ENCODE data around the gene LRRC1. TPM values are rescaled to one million over a fixed set of nuclear protein-coding genes. Genes with fewer than 3 reads are reported as not detected.
"Not testable (repeated sequence)": the region's sequence is repeated elsewhere in the genome, so short reads cannot be mapped to it uniquely, and the experiment has no call there.

The LRRC1 gene
- total and polyA plus RNA-seq, 2 experiments from 2014 or later: 9.1 to 11.4 TPM

GRCh38 chr6:53773044-53773696 lies 21.6 kb upstream of the LRRC1 start:
- H3K27me3 ChIP-seq: no peaks in the 10 kb centered on the region
- H3K4me1 ChIP-seq (ENCODE audit: low read depth): no peaks in the 10 kb centered on the region
- no peak for TF ChIP-seq CTCF (IDR thresholded peaks at IDR 0.05; ENCODE audit: low read depth, low read length)
- no peak overlapping the region for H3K27ac ChIP-seq
- no peak overlapping the region for H3K4me3 ChIP-seq
- no peaks in the 10 kb centered on the region for H3K9me3 ChIP-seq (ENCODE audit: low read depth)
- H3K36me3 ChIP-seq: no peaks in the 10 kb centered on the region
- DNase-seq (ENCODE audit: low read depth in 1 of 2, low spot score in 1 of 2): no peak

- H3K4me3 ChIP-seq; H3K27ac ChIP-seq; H3K27me3 ChIP-seq; H3K9me3 ChIP-seq (ENCODE audit: low read depth); H3K4me1 ChIP-seq (ENCODE audit: low read depth); H3K36me3 ChIP-seq; DNase-seq (ENCODE audit: low read depth in 1 of 2, low spot score in 1 of 2): not testable (repeated sequence)
These were observed 18.7 kb upstream of the LRRC1 start for GRCh38 chr6:53776152-53776551.

GRCh38 chr6:53784991-53785390 lies 9.8 kb upstream of the LRRC1 start:
- DNase-seq (ENCODE audit: low read depth in 1 of 2, low spot score in 1 of 2); H3K27me3 ChIP-seq; H3K4me3 ChIP-seq; H3K4me1 ChIP-seq (ENCODE audit: low read depth); H3K27ac ChIP-seq; H3K9me3 ChIP-seq (ENCODE audit: low read depth); H3K36me3 ChIP-seq: not testable (repeated sequence)

- Histone ChIP-seq H3K4me1 (ENCODE audit: low read depth) (no peaks in the 10 kb centered on the region), H3K27ac (no peak overlapping the region), H3K27me3 (no peaks in the 10 kb centered on the region), H3K4me3 (no peak overlapping the region), H3K9me3 (ENCODE audit: low read depth) (no peaks in the 10 kb centered on the region), H3K36me3 (no peaks in the 10 kb centered on the region)
- no peak for DNase-seq (ENCODE audit: low read depth in 1 of 2, low spot score in 1 of 2)
- TF ChIP-seq CTCF (IDR thresholded peaks at IDR 0.05; ENCODE audit: low read depth, low read length): no peak
These were observed 8.0 kb upstream of the LRRC1 start for GRCh38 chr6:53786832-53787231.

- no peak for TF ChIP-seq CTCF (IDR thresholded peaks at IDR 0.05; ENCODE audit: low read depth, low read length)
- Histone ChIP-seq H3K9me3 (ENCODE audit: low read depth) (no peaks in the 10 kb centered on the region), H3K27me3 (no peaks in the 10 kb centered on the region), H3K27ac (no peak overlapping the region), H3K4me3 (no peak overlapping the region), H3K4me1 (ENCODE audit: low read depth) (peaks cover 3% of the 10 kb centered on the region), H3K36me3 (no peaks in the 10 kb centered on the region)
- no peak for DNase-seq (ENCODE audit: low read depth in 1 of 2, low spot score in 1 of 2)
These were observed 3.9 kb upstream of the LRRC1 start for GRCh38 chr6:53790886-53791285.

- H3K4me3 ChIP-seq: no peak overlapping the region
- no peaks in the 10 kb centered on the region for H3K9me3 ChIP-seq (ENCODE audit: low read depth)
- TF ChIP-seq CTCF (IDR thresholded peaks at IDR 0.05; ENCODE audit: low read depth, low read length): no peak
- H3K27ac ChIP-seq: no peak overlapping the region
- DNase-seq (ENCODE audit: low read depth in 1 of 2, low spot score in 1 of 2): no peak
- peaks cover 4% of the 10 kb centered on the region for H3K27me3 ChIP-seq
- H3K4me1 ChIP-seq (ENCODE audit: low read depth): peaks cover 3% of the 10 kb centered on the region
- H3K36me3 ChIP-seq: no peaks in the 10 kb centered on the region
These were observed 2.8 kb upstream of the LRRC1 start for GRCh38 chr6:53792016-53792415.

- Histone ChIP-seq H3K9me3 (ENCODE audit: low read depth) (no peaks in the 10 kb centered on the region), H3K36me3 (no peaks in the 10 kb centered on the region), H3K4me3 (peak overlapping the region; percentile 75), H3K27me3 (peaks cover 9% of the 10 kb centered on the region), H3K27ac (peak overlapping the region; percentile 3), H3K4me1 (ENCODE audit: low read depth) (peaks cover 3% of the 10 kb centered on the region)
- TF ChIP-seq CTCF (IDR thresholded peaks at IDR 0.05; ENCODE audit: low read depth, low read length): no peak
- no peak for DNase-seq (ENCODE audit: low read depth in 1 of 2, low spot score in 1 of 2)
These were observed 1.9 kb upstream of the LRRC1 start for GRCh38 chr6:53792973-53793317.

All from cardiac muscle cell (in vitro differentiated cells and primary cell).